GM12878 (cell line): ENCODE results near the gene SYT12. TPM values are rescaled to one million over a fixed set of nuclear protein-coding genes. Genes with fewer than 3 reads are reported as not detected.

Experiments
- ATAC-seq: fragments of 200-7000 bp; cut with Tn5 transposase; 3 replicates; pipeline ENCODE4 v1.9.1; 2020; ENCODE audit warnings: mild to moderate bottlenecking, moderate library complexity
- BruUV-seq: library from RNA; stranded (reverse); fragments of 400-500 nt; replicated peaks from 2 replicates; lab custom pipeline; 2021; lab: Mats Ljungman, UMichigan
- CTCF ChIA-PET: fragments of 300-600 bp; sonication (Branson Sonifier 250); formaldehyde crosslinking; extraction: SDS; loops from one replicate; lab custom pipeline; 2021; ENCODE audit warnings: inconsistent platforms; lab: Yijun Ruan, JAX
- POLR2A ChIA-PET: fragments of 350-600 bp; formaldehyde crosslinking; extraction: SDS; loops from one replicate; lab custom pipeline; 2021; ENCODE audit warnings: inconsistent platforms; lab: Charles Lee
- RAD21 ChIA-PET: fragments of 300-600 bp; sonication (Branson Sonifier 250); formaldehyde crosslinking; loops from one replicate; lab custom pipeline; 2023; ENCODE audit warnings: antibody characterized with exemption; ENCODE audit not compliant: unreplicated experiment; lab: Charles Lee
- SMC1A ChIA-PET: fragments of 300-600 bp; sonication (Branson Sonifier 250); formaldehyde crosslinking; loops from one replicate; lab custom pipeline; 2023; ENCODE audit not compliant: unreplicated experiment, uncharacterized antibody; lab: Charles Lee
- DNase-seq: peaks from one replicate; pipeline ENCODE4 v3.0.0-alpha.2; 2011; ENCODE audit warnings: low read depth, low spot score
- FAIRE-seq: peaks from 3 replicates; lab custom pipeline; 2011; peaks lifted over from hg19 to GRCh38; lab: Jason Lieb, UNC
- H2AFZ ChIP-seq: 2 replicates; pipeline ENCODE4 v1.6.0; 2011; ENCODE audit warnings: low read depth, low read length, control low read depth; ENCODE audit not compliant: control insufficient read depth
- H3K27ac ChIP-seq: 2 replicates; pipeline ENCODE4 v1.5.1; 2011; ENCODE audit warnings: control low read depth; ENCODE audit not compliant: control insufficient read depth, insufficient read depth
- H3K27me3 ChIP-seq, 2 experiments: replicated peaks in 1 of 2; 2 replicates each; pipeline versions ENCODE4 v1.6.0 to v1.6.1; 2011; ENCODE audit warnings: low read length in 1 of 2; ENCODE audit not compliant: control insufficient read depth in 2 of 2, insufficient read depth in 2 of 2
- H3K36me3 ChIP-seq, 2 experiments: 2 replicates each; pipeline ENCODE4 v1.5.1; 2011; ENCODE audit warnings: low read length in 1 of 2; ENCODE audit not compliant: control insufficient read depth in 2 of 2, insufficient read depth in 2 of 2
- H3K4me1 ChIP-seq: 2 replicates; pipeline ENCODE4 v1.6.1; 2011; ENCODE audit warnings: mild to moderate bottlenecking, low read length, moderate library complexity, mixed read lengths; ENCODE audit not compliant: control insufficient read depth, insufficient read depth
- H3K4me2 ChIP-seq: 2 replicates; pipeline ENCODE4 v1.6.0; 2011; ENCODE audit warnings: control low read depth; ENCODE audit not compliant: control insufficient read depth, insufficient read depth
- H3K4me3 ChIP-seq: fragments of 200-600 bp; sonication (generic); 2 replicates; pipeline ENCODE4 v1.5.1; 2016
- H3K79me2 ChIP-seq: 2 replicates; pipeline ENCODE4 v1.6.0; 2011; ENCODE audit warnings: low read length; ENCODE audit not compliant: control insufficient read depth, insufficient read depth
- H3K9ac ChIP-seq: 2 replicates; pipeline ENCODE4 v1.8.0; 2011; ENCODE audit warnings: low read length, control low read depth, mixed read lengths; ENCODE audit not compliant: control insufficient read depth, insufficient read depth
- H3K9me3 ChIP-seq: replicated peaks from 3 replicates; pipeline ENCODE4 v1.5.1; 2011; ENCODE audit warnings: mild to moderate bottlenecking, low read length; ENCODE audit not compliant: control insufficient read depth, insufficient read depth
- H4K20me1 ChIP-seq: 2 replicates; pipeline ENCODE4 v1.6.0; 2011; ENCODE audit not compliant: control insufficient read depth, insufficient read depth
- MLLT1 ChIP-seq: fragments of 450-650 bp; IDR thresholded peaks from 2 replicates; pipeline ENCODE4 v1.6.1; 2016; ENCODE audit warnings: mild to moderate bottlenecking
- NFYA ChIP-seq: IDR thresholded peaks from 2 replicates; pipeline ENCODE4 v1.6.1; 2011; ENCODE audit warnings: low read depth, mild to moderate bottlenecking, low read length, improper control_type of control experiment, borderline replicate concordance
- ZBTB11 ChIP-seq: fragments of 450-650 bp; formaldehyde crosslinking; IDR thresholded peaks from 2 replicates; pipeline ENCODE4 v1.5.0; 2022; ENCODE audit warnings: mild to moderate bottlenecking, missing genetic modification characterization
- WGBS: methylation state at CpG from one replicate; pipeline ENCODE4 v1.1.6; 2016; ENCODE audit warnings: low lambda C conversion rate; ENCODE audit not compliant: insufficient replicate concordance, insufficient coverage; ENCODE audit errors: missing lambda C conversion rate; 5-methylcytosine and 5-hydroxymethylcytosine counted together
- in situ Hi-C: fragments of 300-500 bp; cut with MboI; formaldehyde crosslinking; loops from 9 replicates; pipeline ENCODE4 v1.14.3; 2018; ENCODE audit warnings: mixed read lengths
- intact Hi-C: fragments of 100-400 bp; cut with micrococcal nuclease; formaldehyde crosslinking; loops from one replicate; pipeline ENCODE4 v1.14.2; 2022; ENCODE audit not compliant: unreplicated experiment
- polyA plus RNA-seq, 11 experiments: library from polyadenylated mRNA; depleted of rRNA in 4 of 11; unstranded in 6 of 11; stranded (reverse) in 5 of 11; fragments of >200 nt; fragmentation: Nextera tagmentation in 4 of 11; fragmentation: Illumina TruSeq in 1 of 11; extraction: Ambion mirVana in 4 of 11; extraction: Trizol in 1 of 11; gene quantifications; 1 replicate in 1 of 11; 2 replicates in 10 of 11; pipeline versions ENCODE4 v1.2.1 to v1.2.3, GENCODE V29; 2011 to 2016; ENCODE audit warnings: inconsistent platforms in 2 of 11, missing spikeins in 2 of 11, low read depth in 1 of 11
- total RNA-seq, 4 experiments: library from RNA; depleted of rRNA in 3 of 4; stranded (reverse); fragments of >200 nt in 3 of 4; fragmentation: Illumina TruSeq in 1 of 4; extraction: Trizol in 1 of 4; gene quantifications; 2 replicates each; pipeline versions ENCODE4 v1.2.1 to v1.2.3, GENCODE V29; 2013 to 2021

Gene SYT12
- total and polyA plus RNA-seq, 10 of the 15 experiments (the other 5 are each of a cell fraction or from before 2014, with no cell fraction given), result 0.02 to 2.3 (median 0.84) TPM; not detected in 1

GRCh38 chr11:67025750-67026149 is 2.8 kb downstream of the SYT12 start:
- BruUV-seq, result no TSS peak
- H3K36me3 ChIP-seq, result no peaks in the 10 kb centered on the region
- H3K27me3 ChIP-seq, result peaks cover 0 to 8% of the 10 kb centered on the region in 2 experiments; a peak in 3 of 4 replicates
- no peak overlapping the region for H3K4me2 ChIP-seq
- H3K79me2 ChIP-seq, result no peaks in the 10 kb centered on the region
- ATAC-seq (no peak), FAIRE-seq (no peak), DNase-seq (no peak)
- RAD21 ChIA-PET, result interaction anchor here (0.7 kb wide), 1 partner anchor 19 kb away, joined by 3 read pairs; no protein-coding TSS in a partner anchor
- POLR2A ChIA-PET, result interaction anchor here (0.5 kb wide), 1 partner anchor 424 kb away, joined by 4 read pairs; no protein-coding TSS in a partner anchor
- peaks cover 46% of the 10 kb centered on the region for H3K4me1 ChIP-seq
- no peak overlapping the region for H2AFZ ChIP-seq
- intact Hi-C loops, result no loop called here
- H3K9me3 ChIP-seq, result no peaks in the 10 kb centered on the region; the same call in 2 of the 3 replicates
- SMC1A ChIA-PET, result no interaction called here
- TF ChIP-seq NFYA, result no peak
- no peak for TF ChIP-seq ZBTB11
- TF ChIP-seq MLLT1, result no peak
- WGBS, result 67% methylated on average over 7 of the region's 8 CpGs
- in situ Hi-C loops, result no loop called here
- CTCF ChIA-PET, result interaction anchor here (0.6 to 1.5 kb wide), 2 partner anchors 18 to 30 kb away, joined by 3 to 4 read pairs; no protein-coding TSS in a partner anchor
- no peak overlapping the region for H3K27ac ChIP-seq
- no peak overlapping the region for H3K9ac ChIP-seq
- H3K4me3 ChIP-seq, result no peak overlapping the region
- H4K20me1 ChIP-seq, result no peaks in the 10 kb centered on the region
